ENCODE results near the gene CDC14A. TPM values are rescaled to one million over a fixed set of nuclear protein-coding genes. Genes with fewer than 3 reads are reported as not detected.

Gene CDC14A
- total RNA-seq, 4 donors from 2014 or later: 6.6 to 12.2 (median 7.4) TPM

DNA sequence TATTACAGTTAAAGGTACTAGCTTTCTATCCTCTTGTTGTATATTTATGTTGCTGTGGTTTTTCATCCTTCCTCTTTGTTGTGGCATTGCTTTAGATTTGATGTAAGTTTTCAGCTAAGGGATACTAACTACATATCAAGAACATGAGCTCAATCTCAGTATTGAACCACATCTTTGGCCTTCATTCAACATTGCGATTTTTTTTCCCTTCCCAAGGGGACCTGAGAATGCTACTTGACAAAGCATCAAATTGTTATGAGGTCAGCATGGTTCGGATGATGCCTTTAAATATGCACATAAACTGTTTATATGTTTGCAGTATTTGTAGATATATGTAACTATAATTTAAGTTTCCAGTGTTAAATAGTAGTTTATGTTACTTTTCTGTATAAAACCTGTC is 153.9 kb downstream of the CDC14A start:
- WGBS: 81% methylated on average over 2 of the region's 2 CpGs
- Histone ChIP-seq H3K4me3 (no peak overlapping the region), H3K9me3 (no peaks in the 10 kb centered on the region), H3K4me1 (peaks cover 0 to 9% (median 3%) of the 10 kb centered on the region in 4 donors), H3K36me3 (peaks cover 0 to 32% (median 5%) of the 10 kb centered on the region in 4 donors), H3K27me3 (no peaks in the 10 kb centered on the region), H3K27ac (replicated peaks in 1 of 4) (no peak overlapping the region)
- intact Hi-C loops (cut with DNase I): no loop called here
- DNase-seq (ENCODE audit: extremely low spot score): no peak
- TF ChIP-seq, protein P1, sequence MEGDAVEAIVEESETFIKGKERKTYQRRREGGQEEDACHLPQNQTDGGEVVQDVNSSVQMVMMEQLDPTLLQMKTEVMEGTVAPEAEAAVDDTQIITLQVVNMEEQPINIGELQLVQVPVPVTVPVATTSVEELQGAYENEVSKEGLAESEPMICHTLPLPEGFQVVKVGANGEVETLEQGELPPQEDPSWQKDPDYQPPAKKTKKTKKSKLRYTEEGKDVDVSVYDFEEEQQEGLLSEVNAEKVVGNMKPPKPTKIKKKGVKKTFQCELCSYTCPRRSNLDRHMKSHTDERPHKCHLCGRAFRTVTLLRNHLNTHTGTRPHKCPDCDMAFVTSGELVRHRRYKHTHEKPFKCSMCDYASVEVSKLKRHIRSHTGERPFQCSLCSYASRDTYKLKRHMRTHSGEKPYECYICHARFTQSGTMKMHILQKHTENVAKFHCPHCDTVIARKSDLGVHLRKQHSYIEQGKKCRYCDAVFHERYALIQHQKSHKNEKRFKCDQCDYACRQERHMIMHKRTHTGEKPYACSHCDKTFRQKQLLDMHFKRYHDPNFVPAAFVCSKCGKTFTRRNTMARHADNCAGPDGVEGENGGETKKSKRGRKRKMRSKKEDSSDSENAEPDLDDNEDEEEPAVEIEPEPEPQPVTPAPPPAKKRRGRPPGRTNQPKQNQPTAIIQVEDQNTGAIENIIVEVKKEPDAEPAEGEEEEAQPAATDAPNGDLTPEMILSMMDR (IDR thresholded peaks at IDR 0.05): no peak
- TF ChIP-seq POLR2AphosphoS5 (IDR thresholded peaks at IDR 0.05) (no peak), EP300 (IDR thresholded peaks at IDR 0.05) (no peak), POLR2A (IDR thresholded peaks at IDR 0.05; ENCODE audit: low read depth) (no peak)

DNA sequence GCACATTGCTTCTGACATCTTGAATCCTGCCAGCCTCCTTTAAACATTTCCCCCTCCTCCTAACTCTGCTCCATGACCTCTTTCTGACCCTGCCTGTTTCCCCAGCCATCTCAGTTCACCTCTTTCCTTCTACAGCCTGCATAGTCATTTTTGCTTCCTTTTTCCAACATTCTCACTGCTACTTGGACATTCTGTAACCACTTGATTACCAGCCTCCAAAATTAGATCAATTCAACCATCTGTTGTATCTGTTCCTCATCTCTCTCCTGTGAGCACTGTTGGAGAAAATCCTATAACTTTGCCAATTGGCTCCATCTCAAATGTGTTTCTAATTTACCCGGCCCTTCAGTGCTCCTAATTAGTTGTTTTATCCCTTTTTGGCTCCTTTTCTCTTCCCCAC is 158.1 kb downstream of the CDC14A start:
- 70% methylated on average over 1 of the region's 1 CpG for WGBS
- Histone ChIP-seq H3K27me3 (no peaks in the 10 kb centered on the region), H3K4me1 (peaks cover 0 to 9% (median 3%) of the 10 kb centered on the region in 4 donors), H3K9me3 (no peaks in the 10 kb centered on the region), H3K4me3 (no peak overlapping the region), H3K36me3 (peaks cover 0 to 31% (median 3%) of the 10 kb centered on the region in 4 donors), H3K27ac (replicated peaks in 1 of 4) (no peak overlapping the region)
- no peak for TF ChIP-seq EP300 (IDR thresholded peaks at IDR 0.05)
- no peak for TF ChIP-seq POLR2AphosphoS5 (IDR thresholded peaks at IDR 0.05)
- TF ChIP-seq, protein P1 (IDR thresholded peaks at IDR 0.05): no peak
- TF ChIP-seq POLR2A (IDR thresholded peaks at IDR 0.05; ENCODE audit: low read depth): no peak
- intact Hi-C loops (cut with DNase I): no loop called here
- DNase-seq (ENCODE audit: extremely low spot score): no peak

DNA sequence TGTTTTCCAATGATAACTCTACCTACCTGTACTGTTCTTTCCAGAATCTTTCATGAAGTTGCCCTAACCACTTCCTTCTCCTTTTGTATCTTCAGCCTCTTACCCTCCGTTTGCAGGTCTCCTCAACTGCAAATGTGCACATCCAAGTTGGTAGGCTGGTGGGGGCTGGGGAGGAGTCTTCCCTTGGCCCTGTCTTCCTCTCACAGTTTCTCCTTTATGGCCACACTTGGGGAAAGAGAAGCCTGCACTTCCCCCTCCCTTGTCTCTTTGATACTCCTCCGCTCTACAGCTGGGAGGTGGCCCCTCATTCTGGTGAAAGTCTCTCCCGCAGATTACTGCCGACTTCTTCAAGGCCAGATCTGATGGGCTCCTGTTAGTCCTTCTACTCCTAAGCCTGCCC is 158.8 kb downstream of the CDC14A start:
- WGBS: 73% methylated on average over 4 of the region's 4 CpGs
- TF ChIP-seq POLR2A (IDR thresholded peaks at IDR 0.05; ENCODE audit: low read depth): no peak
- TF ChIP-seq EP300 (IDR thresholded peaks at IDR 0.05): no peak
- TF ChIP-seq, protein P1 (IDR thresholded peaks at IDR 0.05): no peak
- no peak for TF ChIP-seq POLR2AphosphoS5 (IDR thresholded peaks at IDR 0.05)
- Histone ChIP-seq H3K27me3 (no peaks in the 10 kb centered on the region), H3K27ac (replicated peaks in 1 of 4) (no peak overlapping the region), H3K4me3 (no peak overlapping the region), H3K36me3 (peaks cover 0 to 24% (median 3%) of the 10 kb centered on the region in 4 donors), H3K4me1 (peaks cover 0 to 9% (median 3%) of the 10 kb centered on the region in 4 donors), H3K9me3 (no peaks in the 10 kb centered on the region)
- DNase-seq (ENCODE audit: extremely low spot score): no peak
- intact Hi-C loops (cut with DNase I): no loop called here

DNA sequence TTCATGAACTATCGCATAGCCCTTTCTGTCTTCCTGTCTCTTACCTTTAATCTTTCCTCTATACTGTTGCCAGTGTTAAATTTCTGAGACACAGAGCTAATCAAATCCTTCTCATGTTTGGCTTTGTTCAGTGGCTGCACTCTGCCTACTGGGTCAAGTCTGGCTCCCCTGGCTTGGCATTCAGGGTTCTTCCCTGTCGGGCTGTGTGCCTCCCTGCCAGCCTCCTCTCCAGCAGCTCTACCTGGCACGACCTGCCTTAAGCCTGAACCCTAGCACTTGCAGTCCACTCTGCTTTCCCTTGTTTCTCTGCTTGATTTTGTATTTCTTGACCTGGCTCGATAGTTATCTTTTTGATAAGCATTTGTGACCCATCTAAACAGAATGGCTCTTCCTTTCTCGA is 159.5 kb downstream of the CDC14A start:
- Histone ChIP-seq H3K27ac (replicated peaks in 1 of 4) (no peak overlapping the region), H3K4me1 (peaks cover 0 to 9% (median 3%) of the 10 kb centered on the region in 4 donors), H3K9me3 (no peaks in the 10 kb centered on the region), H3K4me3 (no peak overlapping the region), H3K27me3 (no peaks in the 10 kb centered on the region), H3K36me3 (peaks cover 0 to 22% (median 3%) of the 10 kb centered on the region in 4 donors)
- no peak for DNase-seq (ENCODE audit: extremely low spot score)
- TF ChIP-seq, protein P1 (IDR thresholded peaks at IDR 0.05): no peak
- TF ChIP-seq EP300 (IDR thresholded peaks at IDR 0.05) (no peak), POLR2A (IDR thresholded peaks at IDR 0.05; ENCODE audit: low read depth) (no peak), POLR2AphosphoS5 (IDR thresholded peaks at IDR 0.05) (no peak)
- 92% methylated on average over 5 of the region's 5 CpGs for WGBS
- intact Hi-C loops (cut with DNase I): no loop called here

DNA sequence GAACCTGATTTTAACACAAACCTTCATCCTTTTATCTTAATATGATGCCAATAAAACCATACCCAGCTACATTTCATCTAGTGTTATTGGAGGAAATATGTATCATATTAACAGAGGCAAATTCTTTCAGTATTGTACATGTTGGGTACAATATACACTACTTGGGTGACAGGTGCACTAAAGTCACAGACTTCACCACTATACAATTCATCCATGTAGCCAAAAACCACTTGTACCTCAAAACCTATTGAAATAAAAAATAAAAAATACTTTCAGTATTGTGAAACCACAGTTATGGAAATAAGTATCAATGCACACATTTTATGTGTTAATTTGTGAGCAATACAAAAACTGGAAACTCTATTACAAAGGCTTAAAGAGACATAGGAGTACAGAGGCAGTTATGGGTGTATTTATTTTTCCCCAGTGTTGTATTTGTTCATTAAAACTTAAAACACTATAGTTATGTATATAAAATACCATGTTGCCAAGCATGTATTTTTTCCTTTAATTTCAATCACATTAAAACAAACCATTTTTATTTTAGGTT is 160.6 kb downstream of the CDC14A start:
- Histone ChIP-seq H3K4me1 (peaks cover 0 to 9% (median 3%) of the 10 kb centered on the region in 4 donors), H3K9me3 (no peaks in the 10 kb centered on the region), H3K27me3 (no peaks in the 10 kb centered on the region), H3K36me3 (peaks cover 0 to 14% (median 3%) of the 10 kb centered on the region in 4 donors), H3K27ac (replicated peaks in 1 of 4) (no peak overlapping the region), H3K4me3 (no peak overlapping the region)
- TF ChIP-seq POLR2AphosphoS5 (IDR thresholded peaks at IDR 0.05) (no peak), EP300 (IDR thresholded peaks at IDR 0.05) (no peak)
- DNase-seq (ENCODE audit: extremely low spot score): no peak
- intact Hi-C loops (cut with DNase I): no loop called here
